Muscle layer of colon (tissue), 2 donors: Measurements from ENCODE around the gene PNPLA5.
"Not testable (repeated sequence)": the region's sequence is repeated elsewhere in the genome, so short reads cannot be mapped to it uniquely, and the experiment has no call there.

ENCODE experiments used
- H3K27ac ChIP-seq: one replicate; pipeline ENCODE4 v1.7.0; 2013; ENCODE audit warnings: low read depth, mild to moderate bottlenecking, low read length, moderate library complexity
- H3K27me3 ChIP-seq, 2 donors: one replicate each; pipeline ENCODE4 v1.7.0; 2013; ENCODE audit warnings: low read length in 2 of 2, mild to moderate bottlenecking in 2 of 2; ENCODE audit not compliant: insufficient read depth in 2 of 2, control insufficient read depth in 1 of 2
- H3K36me3 ChIP-seq: one replicate; pipeline ENCODE4 v1.7.0; 2013; ENCODE audit warnings: mild to moderate bottlenecking, low read length; ENCODE audit not compliant: insufficient read depth
- H3K4me1 ChIP-seq: one replicate; pipeline ENCODE4 v1.7.0; 2013; ENCODE audit warnings: mild to moderate bottlenecking, low read length; ENCODE audit not compliant: insufficient read depth
- H3K4me3 ChIP-seq, 2 donors: one replicate each; pipeline ENCODE4 v1.7.0; 2013; ENCODE audit warnings: low read length in 2 of 2, low read depth in 1 of 2, mild to moderate bottlenecking in 1 of 2, moderate library complexity in 1 of 2
- H3K9ac ChIP-seq: one replicate; pipeline ENCODE4 v1.7.0; 2013; ENCODE audit warnings: low read length
- H3K9me3 ChIP-seq: one replicate; pipeline ENCODE4 v1.7.0; 2013; ENCODE audit warnings: mild to moderate bottlenecking, low read length
- donor health status: abdominal sarcoma.
- donor health status: Adenocarcinoma of cecum.

PNPLA5 gene

GRCh38 chr22:43922123-43922522, 30.3 kb upstream of the PNPLA5 start:
- Histone ChIP-seq H3K9ac (no peak overlapping the region), H3K4me3 (no peak overlapping the region), H3K9me3 (no peaks in the 10 kb centered on the region), H3K36me3 (no peaks in the 10 kb centered on the region), H3K4me1 (no peaks in the 10 kb centered on the region), H3K27ac (no peak overlapping the region), H3K27me3 (peaks cover 23 to 31% of the 10 kb centered on the region in 2 donors)

DNA sequence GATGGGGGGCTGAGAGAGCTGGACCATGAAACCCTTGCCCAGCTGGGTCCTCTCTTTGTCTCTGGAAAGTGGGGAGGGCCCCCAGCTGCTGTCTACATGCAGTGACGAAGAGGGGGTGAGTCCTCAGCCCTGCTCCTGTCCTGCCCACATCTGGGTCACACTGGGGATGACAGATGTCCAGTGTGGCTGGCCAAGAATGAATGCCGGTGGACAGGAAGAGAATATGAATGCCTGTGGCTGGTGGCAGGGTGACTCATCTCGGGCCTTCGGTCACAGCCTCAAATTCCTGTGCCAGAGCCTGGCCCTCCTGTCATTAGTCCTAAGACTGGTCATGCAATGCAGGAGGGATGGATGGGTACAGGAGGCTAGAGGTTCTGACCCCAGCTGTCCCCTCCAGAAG, 29.6 kb upstream of the PNPLA5 start:
- H3K9me3 ChIP-seq = no peaks in the 10 kb centered on the region
- H3K36me3 ChIP-seq = no peaks in the 10 kb centered on the region
- H3K27ac ChIP-seq = no peak overlapping the region
- no peak overlapping the region for H3K4me3 ChIP-seq
- no peak overlapping the region for H3K9ac ChIP-seq
- peaks cover 23 to 31% of the 10 kb centered on the region in 2 donors for H3K27me3 ChIP-seq
- no peaks in the 10 kb centered on the region for H3K4me1 ChIP-seq

- Histone ChIP-seq H3K9me3 (no peaks in the 10 kb centered on the region), H3K27me3 (peaks cover 14% of the 10 kb centered on the region in 2 donors), H3K4me1 (no peaks in the 10 kb centered on the region), H3K36me3 (no peaks in the 10 kb centered on the region), H3K4me3 (no peak overlapping the region), H3K9ac (no peak overlapping the region), H3K27ac (no peak overlapping the region)
Measured at GRCh38 chr22:43919106-43919973, 27.5 kb upstream of the PNPLA5 start.

DNA sequence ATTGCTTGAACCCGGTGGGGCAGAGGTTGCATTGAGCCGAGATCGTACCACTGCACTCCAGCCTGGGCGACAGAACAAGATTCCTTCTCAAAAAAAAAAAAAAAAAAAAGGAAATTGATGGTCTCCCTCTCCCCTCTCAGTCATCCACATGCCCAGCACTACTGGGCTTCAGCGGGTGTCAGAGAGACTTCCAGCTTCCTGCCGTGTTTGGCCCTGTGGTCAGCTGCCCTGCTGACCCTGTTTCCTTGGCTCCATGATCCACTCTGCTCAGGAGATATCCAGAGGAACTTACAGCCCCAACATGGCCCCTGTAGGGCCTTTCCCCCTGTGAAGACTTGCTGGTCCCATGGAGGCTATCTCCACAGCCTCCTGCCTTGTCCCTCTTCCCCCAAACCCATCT, 25.7 kb upstream of the PNPLA5 start:
- Histone ChIP-seq H3K27me3 (peaks cover 8 to 14% of the 10 kb centered on the region in 2 donors), H3K9me3 (no peaks in the 10 kb centered on the region), H3K27ac (no peak overlapping the region), H3K9ac (no peak overlapping the region), H3K4me1 (no peaks in the 10 kb centered on the region), H3K4me3 (no peak overlapping the region), H3K36me3 (no peaks in the 10 kb centered on the region)

- no peak overlapping the region for H3K9ac ChIP-seq
- no peaks in the 10 kb centered on the region for H3K27me3 ChIP-seq
- H3K27ac ChIP-seq = no peak overlapping the region
- H3K36me3 ChIP-seq = no peaks in the 10 kb centered on the region
- H3K9me3 ChIP-seq = no peaks in the 10 kb centered on the region
- H3K4me1 ChIP-seq = no peaks in the 10 kb centered on the region
- no peak overlapping the region for H3K4me3 ChIP-seq
Measured at GRCh38 chr22:43911351-43911750, 19.5 kb upstream of the PNPLA5 start.

GRCh38 chr22:43910178-43910695, 18.4 kb upstream of the PNPLA5 start:
- no peaks in the 10 kb centered on the region for H3K9me3 ChIP-seq
- H3K4me1 ChIP-seq = no peaks in the 10 kb centered on the region
- no peaks in the 10 kb centered on the region for H3K36me3 ChIP-seq
- no peak overlapping the region for H3K4me3 ChIP-seq
- H3K27me3 ChIP-seq = no peaks in the 10 kb centered on the region
- no peak overlapping the region for H3K9ac ChIP-seq
- no peak overlapping the region for H3K27ac ChIP-seq

DNA sequence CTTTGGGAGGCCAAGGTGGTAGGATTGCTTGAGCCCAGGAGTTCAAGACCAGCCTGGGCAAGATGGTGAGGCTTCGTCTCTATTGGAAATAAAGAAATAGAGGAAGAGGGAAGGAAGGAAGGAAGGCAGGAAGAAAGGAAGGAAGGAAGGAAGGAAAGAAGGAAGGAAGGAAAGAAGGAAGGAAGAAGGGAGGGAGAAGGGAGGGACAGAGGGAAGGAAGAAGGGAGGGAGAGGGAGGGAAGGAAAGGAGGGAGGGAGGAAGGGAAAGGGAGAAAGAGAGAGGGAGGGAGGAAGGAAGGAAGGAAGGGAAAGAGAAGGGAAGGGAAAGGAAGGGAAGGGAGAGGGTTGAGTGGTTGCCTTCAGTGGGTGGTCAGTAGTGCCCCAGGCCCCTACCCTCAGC, 17.9 kb upstream of the PNPLA5 start:
- H3K4me1 ChIP-seq = no peaks in the 10 kb centered on the region
- H3K9me3 ChIP-seq = no peaks in the 10 kb centered on the region
- no peak overlapping the region for H3K4me3 ChIP-seq
- no peak overlapping the region for H3K27ac ChIP-seq
- H3K36me3 ChIP-seq = no peaks in the 10 kb centered on the region
- no peak overlapping the region for H3K9ac ChIP-seq
- peaks cover 0 to 3% of the 10 kb centered on the region in 2 donors for H3K27me3 ChIP-seq

DNA sequence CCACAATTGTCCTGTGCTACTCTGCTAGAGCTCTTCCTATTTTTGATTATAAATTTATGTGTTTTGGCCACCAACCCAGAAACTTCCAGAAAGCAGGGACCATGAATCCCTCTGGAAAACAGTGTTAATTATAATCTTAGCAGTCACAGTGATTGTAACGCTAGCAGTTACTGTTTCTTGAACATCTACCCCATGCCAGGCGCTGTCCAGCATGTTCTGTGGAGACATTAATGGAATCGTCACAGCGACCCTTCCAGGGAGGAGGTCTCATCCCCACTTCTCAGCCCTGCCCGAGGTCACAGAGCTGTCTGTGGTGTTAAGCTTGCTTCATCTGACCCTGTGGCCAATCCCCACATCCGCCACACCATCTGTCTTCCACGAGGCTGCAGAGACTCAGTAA, 13.9 kb upstream of the PNPLA5 start:
- Histone ChIP-seq H3K27me3 (peaks cover 0 to 7% of the 10 kb centered on the region in 2 donors), H3K36me3 (no peaks in the 10 kb centered on the region), H3K4me1 (no peaks in the 10 kb centered on the region), H3K9ac (no peak overlapping the region), H3K4me3 (no peak overlapping the region), H3K27ac (no peak overlapping the region), H3K9me3 (no peaks in the 10 kb centered on the region)

GRCh38 chr22:43904412-43904811, 12.6 kb upstream of the PNPLA5 start:
- not testable (repeated sequence) for H3K27me3 ChIP-seq, H3K4me1 ChIP-seq, H3K27ac ChIP-seq, H3K9me3 ChIP-seq, H3K4me3 ChIP-seq, H3K36me3 ChIP-seq, H3K9ac ChIP-seq

- H3K9ac ChIP-seq, H3K27me3 ChIP-seq, H3K27ac ChIP-seq, H3K4me3 ChIP-seq, H3K9me3 ChIP-seq, H3K36me3 ChIP-seq, H3K4me1 ChIP-seq: not testable (repeated sequence)
Measured at GRCh38 chr22:43903033-43903432, 11.2 kb upstream of the PNPLA5 start.

GRCh38 chr22:43901976-43902643, 10.3 kb upstream of the PNPLA5 start:
- Histone ChIP-seq H3K27me3 (peaks cover 0 to 7% of the 10 kb centered on the region in 2 donors), H3K4me3 (no peak overlapping the region), H3K4me1 (no peaks in the 10 kb centered on the region), H3K36me3 (no peaks in the 10 kb centered on the region), H3K27ac (no peak overlapping the region), H3K9me3 (no peaks in the 10 kb centered on the region), H3K9ac (no peak overlapping the region)
